KG1 (cell line): ENCODE data around the gene PTGFRN.

Experiments
- DNase-seq: peaks from one replicate; lab custom pipeline; 2025; lab: John Stamatoyannopoulos, UW

Gene PTGFRN

GRCh38 chr1:117001254-117001927, 91.7 kb downstream of the PTGFRN start, which contains the start of gene CD101:
CD101 (plus strand) TSS chr1:117001760; CDS start chr1:117001818, 58 bp downstream.
- peak; percentile 43 for DNase-seq

- peak; percentile 50 for DNase-seq
Observed at GRCh38 chr1:117003223-117003875, 93.6 kb downstream of the PTGFRN start.

GRCh38 chr1:117007719-117008013, 98.0 kb downstream of the PTGFRN start:
- no peak for DNase-seq

- no peak for DNase-seq
Observed at GRCh38 chr1:117008656-117009055, 98.9 kb downstream of the PTGFRN start.

- peak; percentile 27 for DNase-seq
Observed at GRCh38 chr1:117009132-117009531, 99.4 kb downstream of the PTGFRN start.

GRCh38 chr1:117010310-117010969, 100.7 kb downstream of the PTGFRN start:
- DNase-seq = no peak

GRCh38 chr1:117011334-117011733, 101.6 kb downstream of the PTGFRN start:
- no peak for DNase-seq

GRCh38 chr1:117013309-117013858, 103.7 kb downstream of the PTGFRN start:
- no peak for DNase-seq

GRCh38 chr1:117014209-117014608, 104.5 kb downstream of the PTGFRN start:
- no peak for DNase-seq

- no peak for DNase-seq
Observed at GRCh38 chr1:117015724-117016123, 106.0 kb downstream of the PTGFRN start.

GRCh38 chr1:117017062-117017461, 107.3 kb downstream of the PTGFRN start:
- no peak for DNase-seq

- DNase-seq = no peak
Observed at GRCh38 chr1:117017648-117018047, 107.9 kb downstream of the PTGFRN start.

- no peak for DNase-seq
Observed at GRCh38 chr1:117020526-117021156, 110.9 kb downstream of the PTGFRN start.

GRCh38 chr1:117022114-117022513, 112.4 kb downstream of the PTGFRN start:
- DNase-seq = no peak

- DNase-seq = no peak
Observed at GRCh38 chr1:117025568-117025967, 115.9 kb downstream of the PTGFRN start.

GRCh38 chr1:117026361-117026760, 116.6 kb downstream of the PTGFRN start:
- no peak for DNase-seq

- DNase-seq = no peak
Observed at GRCh38 chr1:117029685-117030084, 120.0 kb downstream of the PTGFRN start.

GRCh38 chr1:117030271-117030877, 120.7 kb downstream of the PTGFRN start:
- DNase-seq = no peak

- DNase-seq = no peak
Observed at GRCh38 chr1:117032266-117032665, 122.5 kb downstream of the PTGFRN start.

GRCh38 chr1:117032681-117033539, 123.2 kb downstream of the PTGFRN start:
- DNase-seq = no peak

GRCh38 chr1:117033772-117034171, 124.1 kb downstream of the PTGFRN start:
- DNase-seq = no peak
